ENCODE measurements around the gene ELMO2. TPM values are rescaled to one million over a fixed set of nuclear protein-coding genes. Genes with fewer than 3 reads are reported as not detected.
A peak's percentile ranks its signal among the peaks of the same experiment; 100 is the strongest.

ELMO2 gene
- total RNA-seq, 1 experiment from 2014 or later, result 51.6 TPM

GRCh38 chr20:46408281-46408731 lies 1.9 kb upstream of the ELMO2 start:
- no peak overlapping the region for H3K4me3 Mint-ChIP-seq (ENCODE audit: low read depth, unreplicated experiment)
- peaks cover 28% of the 10 kb centered on the region for H3K4me1 Mint-ChIP-seq (ENCODE audit: low read depth, unreplicated experiment)
- intact Hi-C loops (cut with micrococcal nuclease; ENCODE audit: unreplicated experiment), result no loop called here
- H3K9me3 Mint-ChIP-seq (ENCODE audit: low read depth, unreplicated experiment), result no peaks in the 10 kb centered on the region
- no TSS peak for BruUV-seq (replicated peaks)
- no peak for DNase-seq
- peaks cover 46% of the 10 kb centered on the region for H3K27me3 Mint-ChIP-seq (ENCODE audit: unreplicated experiment)
- no peak overlapping the region for H3K27ac Mint-ChIP-seq (ENCODE audit: unreplicated experiment)
- H3K36me3 Mint-ChIP-seq (ENCODE audit: insufficient read depth, unreplicated experiment), result peaks cover 23% of the 10 kb centered on the region
- TF ChIP-seq CTCF (IDR thresholded peaks at IDR 0.05; ENCODE audit: unreplicated experiment), result no peak
- CTCF ChIA-PET, result interaction anchor here (2.5 kb wide), 1 partner anchor 101 kb away, joined by 10 read pairs; no protein-coding TSS in a partner anchor

GRCh38 chr20:46407671-46407996 lies 1.2 kb upstream of the ELMO2 start:
- Mint-ChIP-seq H3K36me3 (ENCODE audit: insufficient read depth, unreplicated experiment) (peaks cover 23% of the 10 kb centered on the region), H3K27me3 (ENCODE audit: unreplicated experiment) (peaks cover 39% of the 10 kb centered on the region), H3K4me1 (ENCODE audit: low read depth, unreplicated experiment) (peaks cover 28% of the 10 kb centered on the region), H3K4me3 (ENCODE audit: low read depth, unreplicated experiment) (no peak overlapping the region), H3K27ac (ENCODE audit: unreplicated experiment) (no peak overlapping the region), H3K9me3 (ENCODE audit: low read depth, unreplicated experiment) (no peaks in the 10 kb centered on the region)
- CTCF ChIA-PET, result interaction anchor here (2.5 kb wide), 1 partner anchor 101 kb away, joined by 10 read pairs; no protein-coding TSS in a partner anchor
- BruUV-seq (replicated peaks), result no TSS peak
- intact Hi-C loops (cut with micrococcal nuclease; ENCODE audit: unreplicated experiment), result no loop called here
- no peak for TF ChIP-seq CTCF (IDR thresholded peaks at IDR 0.05; ENCODE audit: unreplicated experiment)
- no peak for DNase-seq

- peak; percentile 70 for DNase-seq
- no peaks in the 10 kb centered on the region for H3K9me3 Mint-ChIP-seq (ENCODE audit: low read depth, unreplicated experiment)
- no peak for TF ChIP-seq CTCF (IDR thresholded peaks at IDR 0.05; ENCODE audit: unreplicated experiment)
- H3K36me3 Mint-ChIP-seq (ENCODE audit: insufficient read depth, unreplicated experiment), result peaks cover 23% of the 10 kb centered on the region
- peak overlapping the region; percentile 6 for H3K27ac Mint-ChIP-seq (ENCODE audit: unreplicated experiment)
- peak overlapping the region; percentile 89 for H3K4me3 Mint-ChIP-seq (ENCODE audit: low read depth, unreplicated experiment)
- peaks cover 28% of the 10 kb centered on the region for H3K4me1 Mint-ChIP-seq (ENCODE audit: low read depth, unreplicated experiment)
- CTCF ChIA-PET, result interaction anchor here (0.6 to 2.5 kb wide), 9 partner anchors 31 to 717 kb away, joined by 3 to 10 read pairs (median 4); no protein-coding TSS in a partner anchor
- H3K27me3 Mint-ChIP-seq (ENCODE audit: unreplicated experiment), result peaks cover 34% of the 10 kb centered on the region
- intact Hi-C loops (cut with micrococcal nuclease; ENCODE audit: unreplicated experiment), result no loop called here
- BruUV-seq (replicated peaks), result no TSS peak
These were observed 713 bp upstream of the ELMO2 start for GRCh38 chr20:46406986-46407670.

- CTCF ChIA-PET, result interaction anchor here (0.7 kb wide), 1 partner anchor 87 kb away, joined by 3 read pairs; no protein-coding TSS in a partner anchor
- Mint-ChIP-seq H3K4me1 (ENCODE audit: low read depth, unreplicated experiment) (peaks cover 49% of the 10 kb centered on the region), H3K9me3 (ENCODE audit: low read depth, unreplicated experiment) (no peaks in the 10 kb centered on the region), H3K27me3 (ENCODE audit: unreplicated experiment) (no peaks in the 10 kb centered on the region), H3K27ac (ENCODE audit: unreplicated experiment) (no peak overlapping the region), H3K36me3 (ENCODE audit: insufficient read depth, unreplicated experiment) (peaks cover 23% of the 10 kb centered on the region), H3K4me3 (ENCODE audit: low read depth, unreplicated experiment) (no peak overlapping the region)
- DNase-seq, result no peak
- no TSS peak for BruUV-seq (replicated peaks)
- TF ChIP-seq CTCF (IDR thresholded peaks at IDR 0.05; ENCODE audit: unreplicated experiment), result no peak
- intact Hi-C loops (cut with micrococcal nuclease; ENCODE audit: unreplicated experiment), result no loop called here
These were observed 4.0 kb downstream of the ELMO2 start for GRCh38 chr20:46402331-46402811.
